Stimulated activated naive CD4-positive, alpha-beta T cell treated with Interleukin-2 at 50 U/mL for 16 hours (primary cell): ENCODE measurements around the gene REM2.

Source experiments
- DNase-seq: peaks from one replicate; lab custom pipeline; 2025; lab: John Stamatoyannopoulos, UW

The REM2 gene

DNA sequence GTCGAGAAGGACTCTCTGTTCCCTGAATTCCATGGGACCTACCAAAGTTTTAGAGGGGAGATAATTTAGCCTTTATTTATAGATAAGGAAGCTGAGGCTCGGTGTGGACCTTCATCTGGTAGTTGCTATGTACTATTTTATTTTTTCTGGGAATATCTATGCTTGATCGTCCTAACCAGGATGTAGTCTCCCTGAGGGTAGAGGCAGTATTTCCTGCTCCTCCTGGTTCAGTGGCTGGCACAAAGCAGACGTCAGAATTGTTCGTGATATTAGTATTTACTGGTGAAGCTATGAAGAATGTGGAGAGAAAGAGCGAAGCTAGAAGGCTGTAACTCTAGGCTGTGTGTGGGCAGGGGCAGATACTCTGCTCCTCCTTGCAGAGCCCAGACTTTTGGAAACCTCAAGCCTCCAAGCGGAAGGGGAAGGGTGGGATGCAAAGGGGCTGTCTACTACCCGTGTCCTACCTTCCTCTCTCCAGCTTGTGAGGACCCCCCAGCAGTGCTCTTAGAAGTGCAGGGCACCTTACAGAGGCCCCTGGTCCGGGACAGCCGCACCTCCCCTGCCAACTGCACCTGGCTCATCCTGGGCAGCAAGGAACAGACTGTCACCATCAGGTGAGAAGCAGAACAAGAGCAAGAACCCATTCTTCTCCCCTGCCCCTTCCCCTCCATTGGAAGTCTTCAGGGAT is 10.0 kb upstream of the REM2 start:
- no peak for DNase-seq

DNA sequence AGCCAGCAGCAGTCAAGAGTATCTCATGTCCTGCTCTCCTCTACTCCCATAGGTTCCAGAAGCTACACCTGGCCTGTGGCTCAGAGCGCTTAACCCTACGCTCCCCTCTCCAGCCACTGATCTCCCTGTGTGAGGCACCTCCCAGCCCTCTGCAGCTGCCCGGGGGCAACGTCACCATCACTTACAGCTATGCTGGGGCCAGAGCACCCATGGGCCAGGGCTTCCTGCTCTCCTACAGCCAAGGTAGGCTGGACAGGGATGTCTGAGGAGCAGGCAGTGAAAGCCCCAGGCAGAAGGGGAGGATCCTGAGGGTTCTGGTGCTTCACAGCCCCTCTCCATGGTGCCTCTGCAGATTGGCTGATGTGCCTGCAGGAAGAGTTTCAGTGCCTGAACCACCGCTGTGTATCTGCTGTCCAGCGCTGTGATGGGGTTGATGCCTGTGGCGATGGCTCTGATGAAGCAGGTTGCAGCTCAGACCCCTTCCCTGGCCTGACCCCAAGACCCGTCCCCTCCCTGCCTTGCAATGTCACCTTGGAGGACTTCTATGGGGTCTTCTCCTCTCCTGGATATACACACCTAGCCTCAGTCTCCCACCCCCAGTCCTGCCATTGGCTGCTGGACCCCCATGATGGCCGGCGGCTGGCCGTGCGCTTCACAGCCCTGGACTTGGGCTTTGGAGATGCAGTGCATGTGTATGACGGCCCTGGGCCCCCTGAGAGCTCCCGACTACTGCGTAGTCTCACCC is 7.8 kb upstream of the REM2 start:
- DNase-seq = no peak

DNA sequence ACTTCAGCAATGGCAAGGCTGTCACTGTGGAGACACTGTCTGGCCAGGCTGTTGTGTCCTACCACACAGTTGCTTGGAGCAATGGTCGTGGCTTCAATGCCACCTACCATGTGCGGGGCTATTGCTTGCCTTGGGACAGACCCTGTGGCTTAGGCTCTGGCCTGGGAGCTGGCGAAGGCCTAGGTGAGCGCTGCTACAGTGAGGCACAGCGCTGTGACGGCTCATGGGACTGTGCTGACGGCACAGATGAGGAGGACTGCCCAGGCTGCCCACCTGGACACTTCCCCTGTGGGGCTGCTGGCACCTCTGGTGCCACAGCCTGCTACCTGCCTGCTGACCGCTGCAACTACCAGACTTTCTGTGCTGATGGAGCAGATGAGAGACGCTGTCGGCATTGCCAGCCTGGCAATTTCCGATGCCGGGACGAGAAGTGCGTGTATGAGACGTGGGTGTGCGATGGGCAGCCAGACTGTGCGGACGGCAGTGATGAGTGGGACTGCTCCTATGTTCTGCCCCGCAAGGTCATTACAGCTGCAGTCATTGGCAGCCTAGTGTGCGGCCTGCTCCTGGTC is 7.2 kb upstream of the REM2 start:
- DNase-seq = no peak

DNA sequence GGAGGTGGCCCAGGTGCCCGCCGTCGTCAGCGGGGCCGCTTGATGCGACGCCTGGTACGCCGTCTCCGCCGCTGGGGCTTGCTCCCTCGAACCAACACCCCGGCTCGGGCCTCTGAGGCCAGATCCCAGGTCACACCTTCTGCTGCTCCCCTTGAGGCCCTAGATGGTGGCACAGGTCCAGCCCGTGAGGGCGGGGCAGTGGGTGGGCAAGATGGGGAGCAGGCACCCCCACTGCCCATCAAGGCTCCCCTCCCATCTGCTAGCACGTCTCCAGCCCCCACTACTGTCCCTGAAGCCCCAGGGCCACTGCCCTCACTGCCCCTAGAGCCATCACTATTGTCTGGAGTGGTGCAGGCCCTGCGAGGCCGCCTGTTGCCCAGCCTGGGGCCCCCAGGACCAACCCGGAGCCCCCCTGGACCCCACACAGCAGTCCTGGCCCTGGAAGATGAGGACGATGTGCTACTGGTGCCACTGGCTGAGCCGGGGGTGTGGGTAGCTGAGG is 6.0 kb upstream of the REM2 start:
- no peak for DNase-seq

DNA sequence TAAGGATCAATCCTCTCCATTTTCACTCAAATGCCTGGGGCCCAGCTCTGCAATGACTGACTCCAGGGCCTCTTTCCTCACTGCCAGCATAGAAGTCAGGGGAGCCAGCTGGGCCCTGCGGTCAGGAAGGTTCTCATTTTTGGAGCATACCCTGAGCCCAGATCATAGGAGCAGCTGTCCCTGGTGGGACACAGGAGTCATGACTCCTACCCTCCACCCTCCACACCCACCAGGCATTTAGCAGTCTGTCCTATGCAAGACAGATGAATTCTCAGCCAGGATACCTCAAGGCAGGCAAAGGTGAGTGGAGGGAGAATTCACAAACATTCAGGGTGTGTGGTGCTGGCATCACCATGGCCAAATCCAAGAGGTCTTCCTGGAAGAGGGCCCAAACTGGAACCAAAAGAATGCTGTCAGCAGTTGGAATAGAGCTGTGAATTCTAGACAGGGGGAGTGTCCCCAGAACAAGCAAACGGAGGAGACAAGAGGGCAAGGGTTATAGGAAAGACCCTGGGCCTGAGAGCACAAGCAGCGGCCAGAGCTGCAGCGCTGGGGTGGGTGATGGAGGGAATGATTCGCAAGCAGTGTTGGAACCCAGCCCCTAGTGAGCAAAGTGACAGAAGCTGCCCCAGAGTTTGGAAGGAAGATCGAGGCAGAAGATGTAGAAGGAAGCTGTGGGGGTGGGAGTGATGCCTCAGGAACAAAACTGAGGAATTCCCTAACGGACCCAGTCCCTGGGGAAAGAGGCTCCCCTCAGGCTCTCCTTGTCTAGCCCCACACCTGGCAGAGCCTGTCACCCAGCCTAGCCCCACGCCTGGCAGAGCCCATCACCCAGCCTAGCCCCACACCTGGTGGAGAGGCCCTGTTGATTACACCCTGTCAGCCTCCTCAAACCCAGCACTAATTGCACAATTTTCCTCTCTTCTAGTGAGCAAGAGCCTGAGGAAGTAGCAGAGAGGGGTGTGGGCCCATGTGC is 4.5 kb upstream of the REM2 start:
- DNase-seq = no peak

DNA sequence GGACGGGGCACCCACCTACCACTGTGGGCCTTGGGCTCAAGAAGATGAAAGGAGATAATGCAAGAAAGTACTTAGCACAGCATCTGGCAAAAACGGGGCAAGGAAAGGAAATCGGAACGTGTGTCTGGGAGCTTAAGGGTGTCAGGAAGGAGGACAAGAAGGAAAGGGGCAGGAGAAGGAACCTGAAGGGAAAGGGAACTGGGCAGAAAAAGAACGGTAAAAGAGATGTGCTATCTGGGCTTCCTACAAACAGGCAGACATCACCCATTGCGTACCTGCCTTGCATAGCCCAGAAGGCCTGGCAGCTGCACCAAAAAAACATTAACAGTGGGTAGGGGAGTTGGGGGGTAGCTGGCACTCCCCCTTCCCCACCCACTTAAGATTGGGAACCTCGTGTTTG is 958 bp upstream of the REM2 start:
- no peak for DNase-seq

DNA sequence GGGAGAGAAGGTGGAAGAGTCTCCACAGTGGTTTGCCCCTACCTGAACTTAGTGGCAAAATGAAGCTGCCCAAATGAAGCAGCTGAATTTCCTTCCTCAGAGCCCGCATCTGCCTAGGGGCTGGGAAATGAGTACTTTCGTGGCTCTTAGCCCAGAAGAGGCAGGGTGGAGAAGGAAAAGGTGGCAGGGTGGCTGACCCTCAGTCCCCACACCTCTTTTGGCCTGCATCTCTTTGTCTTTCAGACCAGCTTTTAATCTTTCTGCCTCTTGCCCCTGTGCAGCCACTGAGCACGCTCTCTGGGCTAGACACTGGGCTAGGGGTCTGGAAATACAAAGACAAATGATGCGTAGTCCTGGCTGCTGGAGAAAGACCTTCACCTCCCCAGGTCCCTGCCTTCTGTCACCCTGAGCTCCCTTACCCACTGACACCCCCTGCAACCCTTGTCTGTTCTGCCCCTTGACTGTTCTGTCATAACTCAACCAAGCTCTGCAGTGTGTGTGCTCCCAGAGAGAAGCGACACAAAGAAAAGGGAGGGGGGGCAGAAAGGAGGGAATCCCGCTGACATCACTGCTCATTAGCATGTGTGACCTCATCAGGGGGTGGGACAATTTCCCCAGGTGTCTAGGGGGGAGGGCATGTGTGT is 371 bp upstream of the REM2 start:
- no peak for DNase-seq

DNA sequence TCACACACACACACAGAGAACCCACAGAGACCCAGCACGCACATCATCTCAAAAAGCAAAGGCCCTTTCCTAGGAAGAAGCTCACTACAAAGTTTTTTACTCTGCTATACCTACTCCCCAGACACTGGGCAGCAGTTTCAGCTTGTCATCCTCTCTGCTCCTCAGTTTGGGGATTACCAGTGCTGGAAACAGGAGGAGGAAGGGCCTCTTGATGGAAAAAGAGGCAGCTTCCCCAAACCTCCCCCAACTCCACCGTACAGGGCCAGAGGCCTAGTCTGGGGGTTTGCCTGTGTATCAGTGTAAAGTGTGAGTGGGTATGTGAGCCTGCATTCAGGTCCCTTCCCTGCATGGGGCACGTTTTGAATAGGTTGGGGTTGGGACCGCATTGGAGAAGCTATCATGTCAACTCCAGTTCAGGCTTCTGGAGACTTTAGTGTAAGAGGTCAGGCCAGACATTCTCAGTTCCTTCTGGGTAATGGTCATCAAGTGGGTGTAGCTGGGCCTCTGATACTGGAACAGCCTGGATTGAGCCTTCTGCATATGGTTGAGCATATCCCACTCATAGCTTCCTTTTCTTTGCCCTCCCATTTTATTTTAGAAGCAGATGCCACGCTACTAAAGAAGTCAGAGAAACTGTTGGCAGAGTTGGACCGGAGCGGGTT is 1.2 kb downstream of the REM2 start:
- DNase-seq = no peak

DNA sequence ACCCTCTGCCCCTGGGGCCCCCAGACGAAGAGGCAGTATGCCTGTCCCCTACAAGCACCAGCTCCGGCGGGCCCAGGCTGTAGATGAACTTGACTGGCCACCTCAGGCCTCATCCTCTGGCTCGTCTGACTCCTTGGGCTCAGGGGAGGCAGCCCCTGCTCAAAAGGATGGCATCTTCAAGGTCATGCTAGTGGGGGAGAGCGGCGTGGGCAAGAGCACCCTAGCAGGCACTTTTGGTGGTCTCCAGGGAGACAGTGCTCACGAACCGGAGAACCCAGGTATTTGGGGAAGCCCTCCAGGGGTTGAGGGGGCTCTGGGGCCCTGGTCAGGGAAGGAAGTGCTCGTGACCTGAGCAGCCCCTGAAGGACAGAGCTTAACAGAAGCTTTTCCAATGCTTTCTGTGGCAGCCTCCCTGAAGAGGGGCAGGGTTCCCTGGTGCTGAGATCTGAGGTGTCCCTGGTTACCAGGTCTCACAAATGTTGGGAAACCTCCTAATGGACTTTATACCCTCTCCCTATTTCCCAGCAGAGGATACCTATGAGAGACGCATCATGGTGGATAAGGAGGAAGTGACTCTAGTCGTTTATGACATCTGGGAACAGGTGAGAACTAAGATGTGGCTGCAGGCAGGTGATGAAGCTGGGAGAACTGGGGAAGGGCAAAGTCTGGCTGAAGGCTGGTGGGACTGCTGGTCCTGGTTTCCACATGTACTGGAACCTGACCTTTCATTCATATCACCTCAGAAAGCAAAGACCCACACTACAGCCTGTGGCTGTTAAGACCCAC is 1.9 kb downstream of the REM2 start:
- no peak for DNase-seq

DNA sequence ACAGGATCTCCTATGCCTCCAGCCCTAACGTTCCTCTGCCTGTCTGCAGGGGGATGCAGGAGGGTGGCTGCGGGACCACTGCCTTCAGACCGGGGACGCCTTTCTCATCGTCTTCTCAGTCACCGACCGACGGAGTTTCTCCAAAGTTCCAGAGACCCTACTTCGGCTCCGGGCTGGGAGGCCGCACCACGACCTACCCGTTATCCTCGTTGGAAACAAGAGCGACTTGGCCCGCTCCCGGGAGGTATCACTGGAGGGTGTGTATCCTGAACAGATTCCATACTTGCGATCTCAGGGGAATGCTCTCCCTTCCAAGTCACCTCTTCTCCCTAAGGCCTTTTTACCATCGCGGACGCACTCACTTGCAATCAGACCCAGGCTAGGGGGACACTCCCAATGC is 3.0 kb downstream of the REM2 start:
- DNase-seq = no peak

DNA sequence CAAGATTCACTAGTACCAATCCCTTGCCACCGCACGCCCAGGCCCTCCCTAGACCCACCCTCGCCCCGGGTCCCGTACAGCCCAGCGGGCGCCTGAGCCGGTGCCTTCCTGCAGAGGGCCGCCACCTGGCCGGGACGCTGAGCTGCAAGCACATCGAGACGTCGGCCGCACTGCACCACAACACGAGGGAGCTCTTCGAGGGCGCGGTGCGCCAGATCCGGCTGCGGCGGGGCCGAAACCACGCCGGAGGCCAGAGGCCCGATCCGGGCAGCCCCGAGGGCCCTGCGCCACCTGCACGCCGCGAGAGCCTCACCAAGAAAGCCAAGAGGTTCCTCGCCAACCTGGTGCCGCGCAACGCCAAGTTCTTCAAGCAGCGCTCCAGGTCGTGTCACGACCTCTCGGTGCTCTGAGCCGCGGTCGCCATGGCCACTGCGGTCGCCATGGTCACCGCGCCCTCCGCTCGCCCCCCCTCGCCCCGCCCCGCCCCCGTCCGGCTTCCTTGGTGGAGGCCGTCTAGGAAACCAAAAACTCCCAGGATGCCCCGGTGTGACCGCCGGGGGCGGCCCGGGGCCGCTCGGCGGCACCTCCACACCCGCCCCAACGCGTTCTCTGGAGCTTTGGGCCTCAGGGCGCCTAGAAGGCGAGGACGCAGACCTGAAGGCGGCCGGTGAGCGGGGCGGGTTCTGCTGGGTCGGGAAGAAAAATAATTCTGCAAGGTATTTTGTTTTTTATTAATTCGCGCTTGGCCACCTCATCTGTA is 3.7 kb downstream of the REM2 start:
- peak; percentile 76 for DNase-seq

DNA sequence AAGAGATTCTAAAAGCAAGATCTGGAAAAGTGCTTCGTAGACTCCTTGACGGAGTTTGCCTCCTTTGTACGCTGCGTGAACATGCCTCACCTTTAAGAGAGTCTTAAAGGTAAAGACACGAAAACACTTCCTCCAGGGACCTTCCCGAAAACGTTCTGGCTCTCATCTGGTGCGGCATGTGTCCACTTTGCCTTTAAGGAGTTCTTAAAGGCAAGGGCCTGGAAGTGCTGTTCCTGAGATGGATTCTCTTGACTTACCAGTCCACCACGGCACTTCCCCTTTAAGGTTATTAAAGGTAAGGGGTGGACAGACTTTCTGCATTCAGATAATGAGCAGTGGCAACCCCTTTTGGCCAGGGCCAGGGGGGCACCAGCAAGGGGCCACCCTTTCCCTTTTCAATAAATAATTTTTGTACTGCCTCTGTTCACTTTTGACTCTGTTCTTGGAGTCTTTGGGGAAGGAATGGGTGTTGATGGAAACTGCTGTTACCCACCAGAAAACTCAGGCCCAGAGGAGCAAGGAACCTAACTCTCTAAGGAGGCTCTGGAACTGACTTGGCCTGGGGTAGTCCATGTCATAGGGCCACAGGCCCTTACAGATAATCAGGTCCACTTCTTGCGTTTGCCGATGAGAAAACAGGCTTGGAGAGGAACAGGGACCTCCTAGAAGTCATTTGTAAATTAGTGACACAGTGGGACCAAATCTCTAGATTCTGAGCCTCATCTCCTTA is 4.4 kb downstream of the REM2 start:
- DNase-seq = no peak

DNA sequence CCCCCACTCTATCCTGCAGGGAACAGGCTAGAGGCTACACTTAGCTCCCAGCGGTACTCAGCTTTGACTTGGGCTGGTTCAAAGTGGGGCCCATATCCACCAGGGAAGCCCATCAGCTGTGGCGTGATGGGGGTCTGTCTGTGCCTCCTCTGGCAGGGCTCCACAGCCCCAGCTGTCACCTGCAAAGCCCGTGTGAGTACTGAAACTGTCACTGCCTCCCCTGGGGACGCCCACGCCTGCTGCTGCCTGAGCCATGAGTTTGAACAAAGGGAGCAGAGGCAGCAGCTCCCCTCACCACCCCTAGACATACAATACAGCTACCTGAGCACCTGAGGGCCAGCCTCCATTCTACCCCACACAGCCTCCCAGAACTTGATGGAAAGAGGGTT is 5.0 kb downstream of the REM2 start:
- peak; percentile 52 for DNase-seq

DNA sequence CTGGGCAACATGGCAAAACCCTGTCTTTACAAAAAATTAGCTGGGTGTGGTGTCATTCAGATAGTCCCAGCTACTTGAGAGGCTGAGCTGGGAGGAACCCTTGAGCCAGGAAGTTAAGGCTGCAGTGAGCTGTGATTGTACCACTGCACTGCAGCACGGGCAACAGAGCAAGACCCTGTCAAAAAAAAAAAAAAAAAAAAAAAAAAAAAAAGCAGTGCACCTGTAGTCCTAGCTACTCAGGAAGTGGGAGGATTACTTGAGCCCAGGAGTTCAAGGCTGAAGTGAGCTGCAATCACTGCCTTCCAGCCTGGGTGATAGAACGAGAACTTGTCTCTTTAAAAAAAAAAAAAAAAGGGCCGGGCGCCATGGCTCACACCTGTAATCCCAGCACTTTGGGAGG is 5.6 kb downstream of the REM2 start:
- DNase-seq = no peak

DNA sequence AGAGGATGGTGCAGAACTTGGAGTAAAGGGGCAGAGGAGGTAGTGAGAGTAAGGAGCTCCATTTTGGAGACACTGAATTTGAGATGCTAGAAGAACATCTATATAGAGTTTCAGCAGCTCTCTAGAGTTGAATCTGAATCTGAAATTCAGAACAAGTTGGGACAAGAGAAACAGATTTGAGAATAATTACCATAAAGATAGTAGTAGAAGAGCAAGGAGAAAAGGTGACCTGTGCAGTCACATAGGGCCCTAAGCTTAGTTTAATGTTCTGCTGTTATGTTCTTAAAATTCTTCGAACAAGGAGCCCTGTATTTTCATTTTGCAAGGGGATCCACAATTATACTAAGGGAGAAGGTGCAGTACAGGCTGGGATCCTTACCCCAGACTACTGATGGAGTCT is 7.4 kb downstream of the REM2 start:
- DNase-seq = no peak

DNA sequence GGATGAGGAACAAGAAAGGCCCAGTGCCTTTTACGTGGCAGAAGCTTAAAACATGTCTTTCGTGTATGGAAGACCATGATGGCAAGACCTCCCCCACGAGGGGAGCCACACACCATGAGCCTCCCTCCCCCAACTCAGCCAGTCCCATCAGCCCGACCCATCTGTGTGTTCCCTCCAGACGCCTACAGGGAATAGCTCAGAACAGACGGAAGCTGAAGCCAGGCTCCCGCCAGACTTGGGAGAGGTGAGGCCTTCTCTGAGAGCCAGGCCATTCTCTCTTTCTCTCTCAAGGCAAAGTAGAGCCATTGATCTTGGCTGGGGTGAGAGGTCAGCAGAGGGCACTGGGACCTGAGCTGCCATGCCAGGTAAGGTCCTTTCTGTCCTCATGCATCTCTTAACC is 9.5 kb downstream of the REM2 start:
- no peak for DNase-seq

DNA sequence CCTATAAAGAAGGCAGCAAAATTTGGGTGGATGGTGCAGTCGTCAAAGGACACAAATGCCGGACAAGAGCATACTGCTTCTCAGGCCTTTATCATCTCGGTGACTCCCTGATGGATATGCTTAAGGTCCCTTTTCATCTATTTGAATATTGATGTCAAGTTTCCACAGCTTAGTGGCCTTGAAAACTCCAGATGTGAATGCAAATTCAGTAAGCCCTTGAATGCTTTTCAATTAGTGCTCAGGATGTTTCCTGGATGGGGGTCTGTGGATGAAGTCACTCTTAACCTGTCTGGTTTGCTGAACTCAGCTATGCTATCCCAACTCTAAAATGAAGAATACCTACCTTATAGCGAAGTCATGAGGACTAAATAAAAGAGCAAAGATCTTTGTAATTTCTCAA is 10.7 kb downstream of the REM2 start:
- DNase-seq = no peak

DNA sequence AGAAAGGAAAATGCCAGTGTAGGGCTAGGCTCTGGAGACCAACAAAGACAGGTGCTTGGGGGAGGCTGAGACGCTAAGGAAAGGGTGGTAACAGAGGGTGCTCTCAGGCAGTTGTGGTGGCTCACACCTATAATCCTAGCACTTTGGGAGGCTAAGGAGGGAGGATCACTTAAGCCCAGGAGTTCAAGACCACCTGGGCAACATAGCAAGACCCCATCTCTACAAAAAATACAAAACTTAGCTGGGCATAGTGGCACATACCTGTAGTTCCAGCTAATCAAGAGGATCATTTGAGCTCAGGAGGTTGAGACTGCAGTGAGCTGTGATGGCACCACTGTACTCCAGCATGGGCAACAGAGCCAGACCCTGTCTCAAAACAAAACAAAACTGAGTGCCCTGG is 12.4 kb downstream of the REM2 start:
- DNase-seq = no peak

DNA sequence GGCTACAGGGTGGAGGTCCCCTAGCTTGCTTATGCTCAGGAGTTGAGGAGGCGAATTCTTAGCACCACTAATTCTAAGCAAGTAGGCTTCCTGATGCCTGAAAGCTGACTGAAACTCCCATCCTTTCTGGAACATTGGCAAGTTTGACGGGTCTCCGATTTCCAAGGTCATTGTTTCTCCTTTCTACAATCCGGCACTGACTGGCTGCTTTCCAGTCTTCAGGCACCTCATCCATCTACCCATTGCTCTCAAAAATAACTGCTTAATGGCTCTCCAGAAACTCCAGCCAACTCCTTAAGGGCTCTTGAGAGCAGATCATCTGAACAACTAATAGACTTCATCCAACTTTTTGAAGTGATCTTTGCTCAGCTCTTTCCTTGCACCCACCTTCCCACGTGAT is 13.3 kb downstream of the REM2 start:
- no peak for DNase-seq
